ENCODE results near the gene ERF. TPM values are rescaled to one million over a fixed set of nuclear protein-coding genes. Genes with fewer than 3 reads are reported as not detected.

The ERF gene
- total and polyA plus RNA-seq, 4 experiments from 2014 or later: 2.7 to 39.9 (median 21.1) TPM

Other genes starting within 250 kb of the ERF start
- gene GRIK5, start 184.9 kb downstream of the ERF start, total RNA-seq: under 1 TPM; 0.12 to 0.17 TPM
- gene GRIK5, start 184.9 kb downstream of the ERF start, polyA plus RNA-seq: not detected
- 10 to 100 TPM; 25.1 to 26.0 TPM for gene ZNF574, start 179.0 kb downstream of the ERF start, total RNA-seq
- 10 to 100 TPM; 14.8 to 24.6 TPM for gene ZNF574, start 179.0 kb downstream of the ERF start, polyA plus RNA-seq
- 10 to 100 TPM; 68.5 to 69.3 TPM for gene POU2F2, start 122.7 kb downstream of the ERF start, total RNA-seq
- 10 to 100 TPM in 1 of 2 donors, 1 to 10 TPM in 1; 3.1 to 22.7 TPM for gene POU2F2, start 122.7 kb downstream of the ERF start, polyA plus RNA-seq
- gene DEDD2, start 37.5 kb downstream of the ERF start, total RNA-seq: 10 to 100 TPM; 68.4 to 71.5 TPM
- 100 to 1,000 TPM; 141 to 162 TPM for gene DEDD2, start 37.5 kb downstream of the ERF start, polyA plus RNA-seq
- gene ZNF526, start 34.8 kb downstream of the ERF start, total RNA-seq: 10 to 100 TPM; 26.7 to 28.8 TPM
- gene ZNF526, start 34.8 kb downstream of the ERF start, polyA plus RNA-seq: 10 to 100 TPM in 1 of 2 donors, 1 to 10 TPM in 1; 2.3 to 10.2 TPM
- gene GSK3A, start 12.5 kb downstream of the ERF start, total RNA-seq: 10 to 100 TPM; 36.4 to 38.9 TPM
- gene GSK3A, start 12.5 kb downstream of the ERF start, polyA plus RNA-seq: 10 to 100 TPM; 10.0 to 23.6 TPM
- gene CIC, start 14.1 kb upstream of the ERF start, total RNA-seq: 10 to 100 TPM; 81.6 to 82.6 TPM
- 1 to 10 TPM in 1 of 2 donors, not detected in 1; 3.5 TPM for gene CIC, start 14.1 kb upstream of the ERF start, polyA plus RNA-seq
- gene PRR19, start 47.0 kb upstream of the ERF start, total RNA-seq: under 1 TPM; 0.28 to 0.64 TPM
- gene PRR19, start 47.0 kb upstream of the ERF start, polyA plus RNA-seq: under 1 TPM; 0.48 to 0.85 TPM
- 10 to 100 TPM; 17.0 to 17.2 TPM for gene PAFAH1B3, start 47.5 kb upstream of the ERF start, total RNA-seq
- gene PAFAH1B3, start 47.5 kb upstream of the ERF start, polyA plus RNA-seq: 10 to 100 TPM; 35.0 to 43.7 TPM
- gene TMEM145, start 58.2 kb upstream of the ERF start, total RNA-seq: not detected
- not detected for gene TMEM145, start 58.2 kb upstream of the ERF start, polyA plus RNA-seq
- gene MEGF8, start 70.5 kb upstream of the ERF start, total RNA-seq: 1 to 10 TPM; 8.6 to 9.5 TPM
- gene MEGF8, start 70.5 kb upstream of the ERF start, polyA plus RNA-seq: under 1 TPM; 0.09 to 0.42 TPM
- gene CNFN, start 135.2 kb upstream of the ERF start, total RNA-seq: not detected
- under 1 TPM in 1 of 2 donors, not detected in 1; 0.96 TPM for gene CNFN, start 135.2 kb upstream of the ERF start, polyA plus RNA-seq
- gene LIPE, start 172.3 kb upstream of the ERF start, total RNA-seq: 10 to 100 TPM; 32.5 to 32.6 TPM
- gene LIPE, start 172.3 kb upstream of the ERF start, polyA plus RNA-seq: 1 to 10 TPM; 4.0 to 7.4 TPM
- gene CXCL17, start 187.8 kb upstream of the ERF start, total RNA-seq: not detected
- gene CXCL17, start 187.8 kb upstream of the ERF start, polyA plus RNA-seq: not detected